Measurements from ENCODE around the gene ASS1.

ASS1 gene

DNA sequence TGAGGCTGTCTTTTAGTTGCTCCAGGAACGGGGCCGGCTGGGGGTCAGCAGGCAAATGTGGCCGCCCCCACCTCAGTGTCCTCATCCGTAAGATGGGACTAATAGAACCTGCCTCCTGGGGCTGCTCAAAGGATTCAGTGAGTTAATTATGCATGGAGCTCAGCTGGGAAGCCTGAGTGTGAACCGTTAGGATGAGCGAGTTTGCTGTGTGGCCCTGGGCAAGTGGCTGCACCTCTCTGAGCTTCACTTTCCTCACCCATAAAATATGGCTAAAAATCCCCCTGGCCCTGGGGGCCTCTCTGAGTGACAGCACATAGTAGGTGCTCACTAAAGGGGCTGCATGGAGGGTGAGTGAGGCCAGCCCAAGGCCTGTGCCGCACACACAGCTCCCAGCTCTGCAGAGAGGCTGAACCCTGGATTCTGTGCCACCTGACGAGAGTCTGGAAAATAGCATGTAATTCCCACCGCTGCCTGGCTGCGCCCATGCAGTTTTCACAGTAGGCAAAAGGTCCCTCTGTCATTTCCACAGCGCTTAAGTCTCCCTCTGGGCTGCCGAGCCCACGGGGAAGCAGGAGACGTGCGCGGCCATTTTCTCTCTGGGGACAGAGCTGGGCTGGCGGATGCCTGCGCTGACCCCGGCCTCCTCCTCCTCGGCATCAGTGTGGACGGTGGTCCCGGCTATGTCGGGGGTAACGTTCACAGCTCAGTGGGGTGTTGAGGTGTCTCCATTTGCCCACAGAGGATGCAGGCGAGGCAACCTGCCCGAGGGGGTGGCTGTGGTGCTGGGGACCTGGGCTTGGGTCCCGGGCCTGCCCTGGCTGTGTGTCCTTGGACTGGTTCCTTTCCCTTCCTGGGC is 18.2 kb downstream of the ASS1 start:
- no peak overlapping the region for H3K27ac ChIP-seq
- POLR2A ChIA-PET (ENCODE audit: low non-redundant PET), result interaction anchor here (0.6 kb wide), 2 partner anchors 117 to 211 kb away, joined by 6 to 12 read pairs; partner anchors contain the start of gene FUBP3
- DNase-seq (ENCODE audit: low spot score), result no peak
- CTCF ChIA-PET, result interaction anchor here (0.6 to 7.3 kb wide), 7 partner anchors 8 to 407 kb away, joined by 3 to 89 read pairs (median 3); no protein-coding TSS in a partner anchor
- TF ChIP-seq, protein P1, sequence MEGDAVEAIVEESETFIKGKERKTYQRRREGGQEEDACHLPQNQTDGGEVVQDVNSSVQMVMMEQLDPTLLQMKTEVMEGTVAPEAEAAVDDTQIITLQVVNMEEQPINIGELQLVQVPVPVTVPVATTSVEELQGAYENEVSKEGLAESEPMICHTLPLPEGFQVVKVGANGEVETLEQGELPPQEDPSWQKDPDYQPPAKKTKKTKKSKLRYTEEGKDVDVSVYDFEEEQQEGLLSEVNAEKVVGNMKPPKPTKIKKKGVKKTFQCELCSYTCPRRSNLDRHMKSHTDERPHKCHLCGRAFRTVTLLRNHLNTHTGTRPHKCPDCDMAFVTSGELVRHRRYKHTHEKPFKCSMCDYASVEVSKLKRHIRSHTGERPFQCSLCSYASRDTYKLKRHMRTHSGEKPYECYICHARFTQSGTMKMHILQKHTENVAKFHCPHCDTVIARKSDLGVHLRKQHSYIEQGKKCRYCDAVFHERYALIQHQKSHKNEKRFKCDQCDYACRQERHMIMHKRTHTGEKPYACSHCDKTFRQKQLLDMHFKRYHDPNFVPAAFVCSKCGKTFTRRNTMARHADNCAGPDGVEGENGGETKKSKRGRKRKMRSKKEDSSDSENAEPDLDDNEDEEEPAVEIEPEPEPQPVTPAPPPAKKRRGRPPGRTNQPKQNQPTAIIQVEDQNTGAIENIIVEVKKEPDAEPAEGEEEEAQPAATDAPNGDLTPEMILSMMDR (conservative IDR thresholded peaks at IDR 0.05; ENCODE audit: low read depth), result no peak

- 0 out of 2 replicates have a peak overlapping the region, but pooled peaks have one; percentile 1 for H3K27ac ChIP-seq
- TF ChIP-seq, protein P1 (conservative IDR thresholded peaks at IDR 0.05; ENCODE audit: low read depth), result no peak
- POLR2A ChIA-PET (ENCODE audit: low non-redundant PET), result interaction anchor here (0.6 kb wide), 2 partner anchors 109 to 115 kb away, joined by 5 to 6 read pairs; partner anchors contain the start of gene FUBP3
- CTCF ChIA-PET, result interaction anchor here (0.6 to 7.3 kb wide), 6 partner anchors 11 to 738 kb away, joined by 3 to 89 read pairs (median 4); no protein-coding TSS in a partner anchor
- DNase-seq (ENCODE audit: low spot score), result no peak
These were observed 19.3 kb downstream of the ASS1 start for GRCh38 chr9:130463763-130464745.

DNA sequence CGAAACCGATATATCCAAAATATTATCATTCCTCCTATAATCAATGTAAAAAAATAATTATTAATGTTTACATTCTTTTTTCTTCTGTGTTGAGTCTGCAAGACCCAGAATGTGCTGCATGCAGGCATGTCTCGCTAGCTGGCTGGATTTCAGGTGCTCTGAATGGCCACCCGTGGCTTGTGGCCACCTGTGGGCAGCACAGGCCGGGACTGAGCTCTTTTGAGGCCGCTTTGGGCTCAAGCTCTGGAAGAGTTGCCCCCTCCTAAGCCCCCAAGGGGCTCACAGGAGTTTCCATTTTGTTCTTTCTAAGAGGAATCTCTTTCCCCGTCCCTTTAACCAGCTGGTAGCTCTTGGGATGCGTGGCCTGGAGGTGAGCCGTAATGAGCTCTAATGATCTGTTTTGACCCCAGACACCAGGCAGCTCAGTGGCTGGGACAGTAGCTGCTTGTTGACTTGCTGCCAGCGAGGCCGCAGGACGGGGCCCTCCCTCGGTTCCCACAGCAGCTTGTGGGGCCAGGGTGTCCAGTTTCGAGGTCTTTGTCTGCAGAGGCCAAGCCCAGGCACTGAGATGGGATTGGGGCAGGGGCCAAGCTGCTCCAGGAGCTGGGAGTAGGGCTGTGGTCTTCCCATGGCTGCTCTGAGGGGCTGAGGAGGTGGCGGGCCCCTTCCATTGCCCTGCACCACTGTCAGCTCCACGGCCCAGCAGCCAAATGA is 20.8 kb downstream of the ASS1 start:
- TF ChIP-seq, protein P1 (conservative IDR thresholded peaks at IDR 0.05; ENCODE audit: low read depth), result no peak
- DNase-seq (ENCODE audit: low spot score), result no peak
- H3K27ac ChIP-seq, result peak overlapping the region; percentile 6; the same call in 1 of the 2 replicates
- POLR2A ChIA-PET (ENCODE audit: low non-redundant PET), result interaction anchor here (0.5 kb wide), 1 partner anchor 326 kb away, joined by 3 read pairs; no protein-coding TSS in a partner anchor
- CTCF ChIA-PET, result interaction anchor here (0.6 to 7.3 kb wide), 5 partner anchors 14 to 645 kb away, joined by 3 to 89 read pairs (median 4); no protein-coding TSS in a partner anchor

GRCh38 chr9:130466537-130467217 is 21.9 kb downstream of the ASS1 start:
- DNase-seq (ENCODE audit: low spot score), result no peak
- TF ChIP-seq, protein P1 (conservative IDR thresholded peaks at IDR 0.05; ENCODE audit: low read depth), result no peak
- ChIA-PET CTCF (interaction anchor here (0.6 to 7.3 kb wide), 3 partner anchors 217 to 1239 kb away, joined by 3 to 89 read pairs (median 4); no protein-coding TSS in a partner anchor), POLR2A (ENCODE audit: low non-redundant PET) (no interaction called here)
- peak overlapping the region; percentile 3; the same call in 1 of the 2 replicates for H3K27ac ChIP-seq

DNA sequence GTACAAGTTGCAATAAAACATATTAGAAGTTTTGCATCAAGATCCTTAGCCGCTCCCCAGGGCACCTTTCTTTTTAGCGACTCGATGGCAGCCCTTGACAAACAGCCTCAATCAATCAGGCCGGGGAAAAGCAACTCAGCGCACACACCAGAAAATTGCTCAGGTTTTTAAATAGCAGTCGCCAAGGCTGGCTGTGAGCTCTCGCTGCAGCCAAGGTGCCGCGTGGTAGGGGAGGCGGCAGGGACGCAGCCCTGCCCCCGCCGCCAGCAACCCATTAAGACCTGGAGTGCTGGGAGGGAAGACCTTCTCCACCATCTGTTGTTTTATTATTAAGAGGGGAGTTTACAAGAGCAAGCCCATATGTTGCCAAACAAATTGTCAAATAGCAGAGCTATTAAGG is 22.6 kb downstream of the ASS1 start:
- TF ChIP-seq, protein P1 (conservative IDR thresholded peaks at IDR 0.05; ENCODE audit: low read depth), result no peak
- DNase-seq (ENCODE audit: low spot score), result no peak
- POLR2A ChIA-PET (ENCODE audit: low non-redundant PET), result no interaction called here
- H3K27ac ChIP-seq, result peak overlapping the region; percentile 3
- CTCF ChIA-PET, result interaction anchor here (0.6 to 0.7 kb wide), 2 partner anchors 217 to 1239 kb away, joined by 3 to 4 read pairs; no protein-coding TSS in a partner anchor

Measured in RWPE1 (cell line).